ENCODE data around the gene SMURF2. TPM values are rescaled to one million over a fixed set of nuclear protein-coding genes. Genes with fewer than 3 reads are reported as not detected.
"Not testable (repeated sequence)": the region's sequence is repeated elsewhere in the genome, so short reads cannot be mapped to it uniquely, and the experiment has no call there.

Gene SMURF2
- total RNA-seq, 2 donors from 2014 or later = 13.4 to 14.2 TPM

- not testable (repeated sequence) for H3K9me3 Mint-ChIP-seq; H3K27me3 Mint-ChIP-seq; ATAC-seq (replicated peaks); H3K27ac Mint-ChIP-seq; H3K36me3 Mint-ChIP-seq (ENCODE audit: low read depth); H3K4me3 Mint-ChIP-seq
- peaks cover 12% of the 10 kb centered on the region for H3K4me1 Mint-ChIP-seq
These were observed 57.6 kb downstream of the SMURF2 start for GRCh38 chr17:64604532-64604931.

GRCh38 chr17:64603987-64604386 is 58.1 kb downstream of the SMURF2 start:
- Mint-ChIP-seq H3K27me3 (no peaks in the 10 kb centered on the region), H3K9me3 (no peaks in the 10 kb centered on the region), H3K36me3 (ENCODE audit: low read depth) (peaks cover 4% of the 10 kb centered on the region), H3K4me1 (peaks cover 17% of the 10 kb centered on the region), H3K4me3 (no peak overlapping the region), H3K27ac (no peak overlapping the region)
- ATAC-seq (replicated peaks) = no peak

GRCh38 chr17:64599827-64600226 is 62.3 kb downstream of the SMURF2 start:
- no peaks in the 10 kb centered on the region for H3K27me3 Mint-ChIP-seq
- H3K4me3 Mint-ChIP-seq = peak overlapping the region; percentile 84
- H3K9me3 Mint-ChIP-seq = no peaks in the 10 kb centered on the region
- H3K27ac Mint-ChIP-seq = peak overlapping the region; percentile 87
- peaks cover 13% of the 10 kb centered on the region for H3K4me1 Mint-ChIP-seq
- H3K36me3 Mint-ChIP-seq (ENCODE audit: low read depth) = peaks cover 26% of the 10 kb centered on the region
- peak; percentile 13 for ATAC-seq (replicated peaks)

- Mint-ChIP-seq H3K27me3 (no peaks in the 10 kb centered on the region), H3K4me3 (peak overlapping the region; percentile 84), H3K4me1 (peaks cover 13% of the 10 kb centered on the region), H3K27ac (peak overlapping the region; percentile 87), H3K36me3 (ENCODE audit: low read depth) (peaks cover 25% of the 10 kb centered on the region), H3K9me3 (no peaks in the 10 kb centered on the region)
- ATAC-seq (replicated peaks) = peak; percentile 100
These were observed 62.9 kb downstream of the SMURF2 start for GRCh38 chr17:64599187-64599676.

- peak overlapping the region; percentile 87 for H3K27ac Mint-ChIP-seq
- ATAC-seq (replicated peaks) = no peak
- H3K36me3 Mint-ChIP-seq (ENCODE audit: low read depth) = peaks cover 30% of the 10 kb centered on the region
- peak overlapping the region; percentile 84 for H3K4me3 Mint-ChIP-seq
- H3K27me3 Mint-ChIP-seq = no peaks in the 10 kb centered on the region
- H3K4me1 Mint-ChIP-seq = peaks cover 13% of the 10 kb centered on the region
- no peaks in the 10 kb centered on the region for H3K9me3 Mint-ChIP-seq
These were observed 63.4 kb downstream of the SMURF2 start for GRCh38 chr17:64598672-64599071.

- H3K36me3 Mint-ChIP-seq (ENCODE audit: low read depth) = peaks cover 40% of the 10 kb centered on the region
- H3K4me1 Mint-ChIP-seq = peaks cover 15% of the 10 kb centered on the region
- no peak for ATAC-seq (replicated peaks)
- no peaks in the 10 kb centered on the region for H3K9me3 Mint-ChIP-seq
- no peak overlapping the region for H3K4me3 Mint-ChIP-seq
- H3K27ac Mint-ChIP-seq = no peak overlapping the region
- H3K27me3 Mint-ChIP-seq = no peaks in the 10 kb centered on the region
These were observed 65.1 kb downstream of the SMURF2 start for GRCh38 chr17:64596988-64597387.

- H3K27ac Mint-ChIP-seq = no peak overlapping the region
- H3K4me3 Mint-ChIP-seq = no peak overlapping the region
- no peak for ATAC-seq (replicated peaks)
- H3K4me1 Mint-ChIP-seq = peaks cover 17% of the 10 kb centered on the region
- no peaks in the 10 kb centered on the region for H3K9me3 Mint-ChIP-seq
- peaks cover 46% of the 10 kb centered on the region for H3K36me3 Mint-ChIP-seq (ENCODE audit: low read depth)
- no peaks in the 10 kb centered on the region for H3K27me3 Mint-ChIP-seq
These were observed 65.7 kb downstream of the SMURF2 start for GRCh38 chr17:64596439-64596838.

- Mint-ChIP-seq H3K9me3 (no peaks in the 10 kb centered on the region), H3K4me3 (no peak overlapping the region), H3K4me1 (peaks cover 4% of the 10 kb centered on the region), H3K36me3 (ENCODE audit: low read depth) (peaks cover 64% of the 10 kb centered on the region), H3K27me3 (no peaks in the 10 kb centered on the region), H3K27ac (no peak overlapping the region)
- ATAC-seq (replicated peaks) = no peak
These were observed 70.2 kb downstream of the SMURF2 start for GRCh38 chr17:64591944-64592343.

- ATAC-seq (replicated peaks) = no peak
- Mint-ChIP-seq H3K27me3 (no peaks in the 10 kb centered on the region), H3K36me3 (ENCODE audit: low read depth) (peaks cover 45% of the 10 kb centered on the region), H3K27ac (no peak overlapping the region), H3K9me3 (no peaks in the 10 kb centered on the region), H3K4me1 (peaks cover 14% of the 10 kb centered on the region), H3K4me3 (no peak overlapping the region)
These were observed 77.0 kb downstream of the SMURF2 start for GRCh38 chr17:64585146-64585545.

GRCh38 chr17:64583038-64583437 is 79.1 kb downstream of the SMURF2 start:
- H3K4me1 Mint-ChIP-seq = peaks cover 24% of the 10 kb centered on the region
- H3K27me3 Mint-ChIP-seq = no peaks in the 10 kb centered on the region
- peaks cover 53% of the 10 kb centered on the region for H3K36me3 Mint-ChIP-seq (ENCODE audit: low read depth)
- ATAC-seq (replicated peaks) = no peak
- H3K4me3 Mint-ChIP-seq = no peak overlapping the region
- H3K9me3 Mint-ChIP-seq = no peaks in the 10 kb centered on the region
- no peak overlapping the region for H3K27ac Mint-ChIP-seq

- peak; percentile 91 for ATAC-seq (replicated peaks)
- peaks cover 64% of the 10 kb centered on the region for H3K36me3 Mint-ChIP-seq (ENCODE audit: low read depth)
- H3K9me3 Mint-ChIP-seq = no peaks in the 10 kb centered on the region
- peak overlapping the region; percentile 95 for H3K27ac Mint-ChIP-seq
- peaks cover 24% of the 10 kb centered on the region for H3K4me1 Mint-ChIP-seq
- H3K4me3 Mint-ChIP-seq = peak overlapping the region; percentile 74
- no peaks in the 10 kb centered on the region for H3K27me3 Mint-ChIP-seq
These were observed 81.5 kb downstream of the SMURF2 start for GRCh38 chr17:64580384-64581315.

- Mint-ChIP-seq H3K4me3 (peak overlapping the region; percentile 74), H3K9me3 (no peaks in the 10 kb centered on the region), H3K27me3 (no peaks in the 10 kb centered on the region), H3K27ac (peak overlapping the region; percentile 95), H3K4me1 (peaks cover 24% of the 10 kb centered on the region), H3K36me3 (ENCODE audit: low read depth) (peaks cover 64% of the 10 kb centered on the region)
- no peak for ATAC-seq (replicated peaks)
These were observed 82.2 kb downstream of the SMURF2 start for GRCh38 chr17:64579917-64580316.

- H3K36me3 Mint-ChIP-seq (ENCODE audit: low read depth) = peaks cover 53% of the 10 kb centered on the region
- H3K27me3 Mint-ChIP-seq; H3K27ac Mint-ChIP-seq; H3K9me3 Mint-ChIP-seq; H3K4me3 Mint-ChIP-seq; ATAC-seq (replicated peaks): not testable (repeated sequence)
- H3K4me1 Mint-ChIP-seq = peaks cover 36% of the 10 kb centered on the region
These were observed 85.1 kb downstream of the SMURF2 start for GRCh38 chr17:64577025-64577424.

- peaks cover 25% of the 10 kb centered on the region for H3K4me1 Mint-ChIP-seq
- no peaks in the 10 kb centered on the region for H3K27me3 Mint-ChIP-seq
- no peak overlapping the region for H3K27ac Mint-ChIP-seq
- H3K36me3 Mint-ChIP-seq (ENCODE audit: low read depth) = peaks cover 43% of the 10 kb centered on the region
- no peaks in the 10 kb centered on the region for H3K9me3 Mint-ChIP-seq
- ATAC-seq (replicated peaks) = no peak
- H3K4me3 Mint-ChIP-seq = no peak overlapping the region
These were observed 86.7 kb downstream of the SMURF2 start for GRCh38 chr17:64575431-64575830.

- Mint-ChIP-seq H3K36me3 (ENCODE audit: low read depth) (peaks cover 36% of the 10 kb centered on the region), H3K4me3 (no peak overlapping the region), H3K9me3 (no peaks in the 10 kb centered on the region), H3K4me1 (peaks cover 17% of the 10 kb centered on the region), H3K27me3 (no peaks in the 10 kb centered on the region), H3K27ac (peak overlapping the region; percentile 94)
- ATAC-seq (replicated peaks) = no peak
These were observed 87.5 kb downstream of the SMURF2 start for GRCh38 chr17:64574646-64575045.

Measured in activated T-helper 17 cell treated with anti-CD3 and anti-CD28 coated beads, Interleukin-2, amount 50 U/mL, for 72 hours (primary cell).